Measurements from ENCODE around the gene VILL.

The VILL gene

DNA sequence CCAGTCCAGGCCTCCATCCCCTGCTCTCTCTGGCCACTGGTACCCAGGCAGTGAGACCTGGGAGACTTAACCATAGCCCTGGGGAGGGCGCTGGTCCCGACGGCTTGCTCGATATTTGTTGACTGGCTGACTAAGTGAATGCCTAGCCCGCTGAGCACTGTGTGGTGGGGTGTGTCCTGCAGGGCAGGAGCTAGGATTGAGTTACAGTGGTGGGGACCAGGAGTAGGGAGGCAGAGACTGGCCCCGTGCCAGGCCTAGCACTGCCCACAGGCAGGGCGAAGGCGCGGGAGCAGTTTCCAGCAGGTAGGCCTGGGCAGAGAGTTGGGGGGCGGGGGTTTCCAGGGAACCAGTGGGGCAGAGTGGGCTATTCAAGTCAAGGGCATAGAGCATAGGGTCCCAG, at the start of gene VILL:
VILL (plus strand) TSS at position 260 of the 400 bp plus-strand sequence. CDS start 2,887 bp downstream, outside the sequence.
- no peak for DNase-seq (ENCODE audit: low spot score)

DNA sequence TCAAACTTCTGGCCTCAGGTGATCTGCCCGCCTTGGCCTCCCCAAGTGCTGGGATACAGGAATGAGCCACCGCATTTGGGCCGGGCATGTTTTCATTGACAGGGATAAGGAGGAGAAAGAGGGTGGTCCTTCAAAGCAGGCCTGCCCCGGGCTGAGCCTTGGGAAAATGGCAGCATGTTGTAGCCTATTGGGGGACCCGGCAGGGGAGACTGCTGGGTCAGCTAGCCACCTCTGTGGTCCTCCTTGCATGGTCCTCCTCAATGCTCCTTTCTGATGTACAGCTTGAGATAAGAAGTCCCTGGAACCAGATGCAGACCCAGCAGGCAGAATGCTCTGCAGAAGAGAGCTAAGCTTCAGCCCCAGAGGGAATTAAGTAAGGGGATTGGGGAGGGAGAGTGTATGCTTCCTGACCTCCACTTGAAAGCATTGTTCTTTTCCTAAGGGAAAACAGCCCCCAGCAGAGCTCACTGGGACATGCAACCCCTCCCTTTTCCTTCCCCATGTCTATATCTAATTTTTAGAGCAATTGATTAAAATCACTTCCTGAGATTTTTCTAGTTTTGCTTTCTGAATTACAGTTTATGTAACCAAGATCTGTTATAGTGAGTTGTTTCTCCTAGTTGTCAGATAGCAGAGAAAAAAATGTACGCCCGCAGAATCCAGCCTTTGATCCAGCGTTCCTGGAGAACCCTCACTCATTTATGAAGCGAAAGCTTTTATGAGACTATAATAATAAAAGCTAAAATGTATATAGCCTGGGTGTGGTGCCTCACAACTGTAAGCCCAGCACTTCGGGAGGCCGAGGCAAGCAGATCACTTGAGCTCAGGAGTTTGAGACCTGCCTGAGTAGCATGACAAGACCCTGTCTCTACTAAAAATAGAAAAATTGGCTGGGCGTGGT, 48.7 kb upstream of the VILL start:
- no peak for DNase-seq (ENCODE audit: low spot score)

DNA sequence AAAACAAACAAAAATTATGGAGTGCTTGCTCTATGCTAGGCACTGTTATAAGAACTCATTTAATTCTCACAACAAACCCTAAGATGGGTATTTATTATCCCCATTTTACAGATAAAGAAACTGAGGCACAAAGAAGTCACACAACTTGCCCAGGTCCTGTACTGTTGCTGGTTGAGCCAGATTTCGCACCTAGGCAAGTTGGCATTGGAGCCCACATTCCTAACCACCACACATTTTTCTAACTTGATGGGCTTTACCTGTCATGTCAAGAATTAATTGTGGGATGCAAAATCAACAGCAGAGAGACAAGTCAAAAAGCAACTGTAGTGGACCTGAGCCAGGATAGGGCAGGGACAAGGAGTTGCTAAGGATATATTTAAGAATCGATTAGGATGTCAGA, 47.9 kb upstream of the VILL start:
- DNase-seq (ENCODE audit: low spot score): no peak

DNA sequence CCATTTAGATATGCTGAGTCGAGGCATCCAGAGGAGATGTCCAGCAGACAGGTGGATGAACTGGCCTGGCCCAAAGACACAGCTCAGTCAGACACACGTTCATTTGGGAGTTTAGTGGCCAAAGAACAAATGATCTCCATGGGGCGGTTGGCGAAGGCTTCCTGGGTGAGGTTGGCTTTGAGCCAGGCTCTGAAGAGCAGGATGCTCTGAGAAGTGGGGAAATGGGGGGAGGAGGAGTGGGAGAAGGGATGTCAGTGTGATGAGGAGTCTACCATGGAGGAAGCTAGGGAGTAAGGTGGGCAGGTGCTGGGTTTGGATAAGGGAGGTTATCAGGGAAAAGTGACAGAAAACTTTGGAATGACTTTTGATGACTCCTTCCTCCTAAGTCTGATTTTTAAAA, 47.5 kb upstream of the VILL start:
- no peak for DNase-seq (ENCODE audit: low spot score)

DNA sequence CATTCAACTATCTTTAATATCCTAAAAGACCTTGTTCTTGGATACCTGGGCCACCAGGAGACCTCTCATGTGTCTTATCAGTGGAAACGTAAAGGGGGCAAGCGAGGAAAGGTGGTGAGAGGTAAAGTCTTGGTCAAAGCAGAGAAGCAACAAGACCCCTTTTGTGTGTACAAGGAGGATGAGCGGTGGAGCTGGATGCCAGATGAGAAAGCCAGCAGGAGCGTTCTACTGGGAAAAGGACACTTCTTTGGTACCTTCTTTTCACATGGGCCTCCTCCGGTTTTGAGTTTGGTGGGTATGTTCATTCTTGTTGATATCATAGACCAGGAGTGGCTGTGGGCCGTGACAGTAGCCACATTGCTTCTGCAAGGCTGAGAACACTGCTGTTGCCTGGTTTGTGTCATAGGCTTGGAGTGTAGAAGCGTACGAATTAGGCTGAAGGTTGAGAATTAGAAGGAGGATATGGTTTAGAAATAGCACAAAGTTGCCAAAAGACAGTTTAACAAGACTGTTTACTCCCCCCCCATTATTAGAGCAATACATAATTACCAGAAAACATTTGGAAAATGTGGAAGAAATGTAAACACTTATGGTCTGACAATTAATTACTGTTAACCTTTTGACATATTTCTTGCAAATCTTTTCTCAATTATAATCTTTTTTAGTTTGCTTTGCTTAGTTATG, 46.8 kb upstream of the VILL start:
- DNase-seq (ENCODE audit: low spot score): no peak

DNA sequence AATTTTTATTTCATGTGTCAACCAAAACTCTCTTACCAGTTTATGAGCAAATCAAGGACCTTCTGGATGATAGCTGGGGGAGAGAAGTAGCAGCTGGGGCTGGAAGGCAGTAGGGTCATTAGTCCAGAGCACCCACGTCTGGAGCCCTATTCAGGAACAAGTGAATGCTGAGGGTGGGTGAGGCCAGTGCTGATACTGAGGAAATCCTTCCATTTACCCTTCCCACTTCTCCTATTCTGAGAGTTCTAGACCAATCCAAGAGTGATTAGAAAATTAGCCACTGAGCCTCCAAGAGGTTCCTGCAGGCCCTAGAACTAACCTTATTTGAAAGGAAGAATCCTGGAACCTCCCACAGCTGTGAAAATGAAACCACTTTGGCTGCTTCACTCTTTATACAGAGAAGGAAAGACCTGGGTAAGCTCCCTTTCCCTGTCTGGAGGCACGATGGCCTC, 46.2 kb upstream of the VILL start:
- peak; percentile 59 for DNase-seq (ENCODE audit: low spot score)

DNA sequence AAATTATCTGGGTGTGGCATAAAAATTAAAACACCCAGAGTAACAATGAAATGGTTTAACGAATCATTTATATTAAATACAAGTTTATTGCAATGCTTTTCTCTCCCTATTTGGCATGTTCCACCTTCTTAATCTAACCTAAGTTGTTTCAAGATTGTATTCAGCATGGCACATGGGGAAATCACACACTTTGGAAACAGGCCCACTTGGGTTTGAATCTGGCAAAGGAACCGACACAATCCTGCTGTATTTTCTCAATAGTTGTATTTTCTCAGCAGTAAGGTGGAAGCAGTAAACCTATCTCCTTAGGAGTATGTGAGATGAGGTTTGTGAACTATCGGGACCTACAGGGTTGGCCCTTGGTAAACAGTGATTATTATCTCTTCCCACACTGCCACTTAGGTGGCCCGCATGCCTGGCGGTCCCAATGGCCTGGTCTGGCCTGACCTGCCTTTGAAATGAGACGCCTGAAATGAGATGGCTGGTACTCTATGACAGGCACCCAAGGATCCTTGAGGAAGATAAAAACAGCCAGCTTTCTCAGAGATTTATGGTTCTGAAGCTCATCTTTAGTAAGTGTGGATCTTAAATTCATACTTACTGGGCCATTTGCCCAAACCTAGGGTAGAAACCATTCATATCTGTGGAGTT, 45.3 kb upstream of the VILL start:
- no peak for DNase-seq (ENCODE audit: low spot score)

DNA sequence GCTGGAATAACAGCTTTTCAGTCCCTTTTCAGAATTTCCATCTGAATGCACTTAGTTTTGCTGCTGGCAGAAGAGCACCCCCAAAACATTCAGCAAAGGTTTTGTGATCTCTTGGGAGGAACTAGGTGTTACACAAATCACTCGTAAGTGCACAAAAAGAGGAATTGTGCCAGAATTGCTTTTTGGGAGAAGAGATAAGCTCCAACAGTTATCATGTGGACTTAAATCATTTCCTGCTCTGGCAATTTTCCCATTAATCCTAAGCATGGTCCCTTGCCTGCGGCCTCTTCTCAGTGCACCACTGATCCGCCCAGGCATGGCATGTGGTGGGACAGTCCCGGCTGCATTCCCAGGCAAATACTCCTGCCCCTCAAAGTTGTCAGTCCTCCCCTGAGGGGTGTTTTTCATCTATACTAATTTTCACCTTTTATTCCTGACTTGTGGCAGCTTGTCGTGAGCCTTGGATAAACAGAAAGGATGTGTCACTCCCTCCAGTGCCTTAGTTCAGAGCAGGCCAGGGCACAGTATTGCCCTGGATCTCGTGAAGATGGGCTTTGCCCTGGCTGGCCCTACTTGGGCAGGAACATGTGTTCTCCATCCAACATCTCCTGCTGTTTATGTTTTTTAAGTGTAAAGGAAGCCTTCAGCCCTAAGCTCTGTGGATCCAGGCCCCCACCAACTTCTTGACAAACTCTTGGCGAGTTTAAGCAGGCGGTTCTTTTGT, 44.6 kb upstream of the VILL start:
- DNase-seq (ENCODE audit: low spot score): peak; percentile 68

DNA sequence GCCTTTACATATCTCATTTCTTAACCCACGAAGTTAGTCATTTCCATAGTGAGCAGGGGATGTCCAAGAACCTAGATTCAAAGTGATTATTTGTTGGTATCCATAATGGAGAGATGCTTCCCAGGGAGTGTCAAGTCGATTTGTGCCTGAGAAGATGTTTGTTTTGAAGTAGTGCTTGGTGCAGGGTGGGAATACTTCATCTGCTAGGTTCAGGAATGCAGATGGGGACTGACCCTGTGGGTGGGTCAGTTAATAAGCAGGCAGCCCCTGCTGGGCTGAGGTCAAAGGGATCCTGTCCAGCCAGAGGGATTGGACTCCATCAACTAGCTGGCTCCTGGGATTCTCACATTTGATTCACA, 44.1 kb upstream of the VILL start:
- DNase-seq (ENCODE audit: low spot score): no peak

DNA sequence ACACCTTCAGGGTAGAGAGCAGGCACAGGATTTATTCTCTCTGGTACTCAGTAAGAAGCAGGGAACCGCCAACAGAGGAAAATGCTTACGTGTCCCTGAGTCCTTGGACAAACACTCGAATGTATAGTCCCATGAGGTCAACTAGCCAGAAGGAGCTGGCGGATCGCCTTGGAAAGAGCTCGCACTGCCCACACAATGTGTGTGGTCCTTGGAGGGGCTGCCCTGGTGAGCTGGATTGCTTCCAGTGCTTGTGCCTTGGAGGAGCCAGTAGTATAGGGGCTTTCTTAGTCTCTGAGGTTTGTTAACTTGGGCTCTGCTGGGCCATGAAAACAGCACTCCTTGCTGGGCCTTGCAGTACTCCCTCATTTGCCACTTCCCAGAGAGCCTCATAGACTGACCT, 40.7 kb upstream of the VILL start:
- no peak for DNase-seq (ENCODE audit: low spot score)

DNA sequence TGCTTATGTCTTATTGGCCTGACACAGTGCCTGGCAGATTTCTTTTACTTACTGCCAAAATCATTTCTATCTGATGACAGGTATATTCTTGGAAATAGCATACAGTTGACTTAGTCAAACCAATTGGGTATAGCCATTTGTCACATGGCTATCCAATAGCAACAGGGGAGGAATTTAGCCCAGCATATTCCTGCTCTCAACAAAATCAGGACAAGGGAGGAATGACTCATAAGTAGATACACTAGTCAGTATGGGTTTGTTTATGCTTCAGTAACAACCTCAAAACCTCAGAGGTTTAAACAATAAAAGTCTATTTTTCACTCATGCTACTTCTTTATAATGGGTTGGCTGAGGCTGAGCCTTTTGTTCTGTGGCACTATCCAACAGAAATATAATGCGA, 38.0 kb upstream of the VILL start:
- no peak for DNase-seq (ENCODE audit: low spot score)

DNA sequence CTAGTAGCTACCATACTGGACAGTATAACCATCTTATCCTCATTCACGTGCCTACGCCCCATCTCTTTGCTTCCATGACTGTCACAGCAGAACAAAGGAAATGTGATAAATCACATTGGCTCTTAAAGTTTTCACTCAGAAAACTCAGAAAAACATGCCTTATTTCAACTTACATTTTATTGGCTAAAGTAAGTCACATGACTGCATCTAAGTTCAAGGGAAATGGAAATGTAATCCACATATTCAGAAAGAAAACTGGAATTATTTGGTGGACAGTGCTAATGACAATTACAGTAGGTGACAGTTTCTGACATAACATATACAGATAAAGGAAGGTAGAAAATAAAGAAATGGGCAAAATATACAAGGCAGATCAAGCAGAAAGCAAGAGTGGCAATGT, 37.4 kb upstream of the VILL start:
- DNase-seq (ENCODE audit: low spot score): no peak

DNA sequence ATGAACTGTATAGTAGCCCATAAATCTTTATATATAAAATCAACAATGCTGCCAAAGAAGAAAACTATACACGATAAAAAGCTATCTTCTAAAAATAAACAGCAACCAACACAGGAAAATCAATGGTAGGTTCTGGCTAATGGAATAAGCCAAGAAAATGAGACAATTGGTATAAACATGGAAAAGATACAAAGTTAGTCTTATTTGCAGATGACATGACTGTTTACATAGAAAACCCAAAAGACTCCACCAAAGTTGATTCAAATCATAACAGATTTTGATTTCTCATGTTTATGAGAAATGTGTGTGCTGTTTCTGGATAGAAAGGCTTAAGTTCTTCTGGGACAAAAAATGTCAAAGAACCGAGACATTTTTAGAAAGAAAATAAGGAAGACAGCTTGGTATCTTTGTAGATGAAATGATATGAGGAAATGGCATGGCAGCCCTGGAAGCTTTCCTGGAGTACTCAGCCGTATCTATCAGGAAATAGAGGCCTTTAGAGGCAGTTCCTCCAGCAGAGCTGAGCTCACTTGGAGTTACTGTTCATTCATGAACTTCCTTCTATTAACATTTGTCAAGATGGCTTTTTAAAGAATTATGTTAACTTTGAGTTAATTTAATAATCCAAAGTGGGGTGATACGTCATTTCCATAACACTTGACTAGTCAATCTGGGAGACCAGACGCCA, 36.7 kb upstream of the VILL start:
- DNase-seq (ENCODE audit: low spot score): no peak

DNA sequence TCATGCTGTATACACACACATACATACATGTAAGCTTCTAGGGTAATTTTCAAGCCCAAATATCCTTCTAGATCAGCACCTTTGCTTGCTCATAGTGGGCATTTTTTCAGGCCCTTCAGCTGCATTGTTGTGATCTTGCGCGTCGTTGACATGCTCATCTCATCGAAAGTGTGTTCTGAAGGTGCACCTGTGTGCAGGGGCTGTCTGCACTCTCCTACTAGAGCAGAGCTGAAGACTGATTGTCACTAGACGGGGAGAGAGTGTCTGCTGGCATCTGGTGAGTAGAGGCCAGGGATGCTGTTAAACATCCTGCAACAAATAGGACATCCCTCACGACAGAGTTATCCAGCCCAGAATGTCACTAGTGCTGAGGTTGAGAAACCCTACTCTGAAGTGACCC, 35.7 kb upstream of the VILL start:
- no peak for DNase-seq (ENCODE audit: low spot score)

DNA sequence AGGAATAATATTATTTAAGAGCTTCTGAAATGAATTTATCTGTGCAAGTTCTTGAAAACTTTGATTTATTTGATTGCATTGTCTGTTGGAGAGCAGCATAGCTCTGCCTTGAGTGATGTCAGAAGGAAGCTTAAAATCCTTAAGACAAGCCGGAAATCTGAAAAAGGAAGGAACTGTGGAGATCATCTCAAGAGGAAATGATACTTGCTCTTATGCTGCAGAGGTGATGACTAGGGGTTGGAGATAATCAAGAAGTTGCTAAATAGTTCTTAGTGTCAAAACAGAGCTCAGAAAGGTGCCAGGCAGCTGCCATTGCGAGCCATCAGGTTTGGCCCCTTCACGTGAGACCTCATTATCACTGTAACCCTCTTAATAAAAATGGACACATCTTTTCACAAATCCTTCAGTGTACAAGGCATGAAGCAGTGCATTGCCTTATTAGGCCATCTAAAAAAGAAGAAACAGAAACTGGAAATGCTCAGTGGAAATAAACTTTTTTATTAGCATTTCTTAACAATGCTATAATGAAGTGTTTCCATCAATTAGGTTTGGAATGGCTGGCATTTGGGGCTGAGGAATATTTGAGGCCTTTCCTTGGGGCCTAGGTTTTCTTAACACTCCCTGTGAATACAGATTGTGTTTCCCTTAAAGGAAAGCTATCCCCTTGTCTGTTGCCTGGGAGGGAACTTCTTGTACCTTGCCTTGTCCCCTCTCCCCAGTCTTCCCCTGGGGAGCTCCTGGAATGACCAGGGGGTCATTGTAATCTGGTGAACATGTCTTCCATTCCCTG, 34.5 kb upstream of the VILL start:
- DNase-seq (ENCODE audit: low spot score): peak; percentile 68

DNA sequence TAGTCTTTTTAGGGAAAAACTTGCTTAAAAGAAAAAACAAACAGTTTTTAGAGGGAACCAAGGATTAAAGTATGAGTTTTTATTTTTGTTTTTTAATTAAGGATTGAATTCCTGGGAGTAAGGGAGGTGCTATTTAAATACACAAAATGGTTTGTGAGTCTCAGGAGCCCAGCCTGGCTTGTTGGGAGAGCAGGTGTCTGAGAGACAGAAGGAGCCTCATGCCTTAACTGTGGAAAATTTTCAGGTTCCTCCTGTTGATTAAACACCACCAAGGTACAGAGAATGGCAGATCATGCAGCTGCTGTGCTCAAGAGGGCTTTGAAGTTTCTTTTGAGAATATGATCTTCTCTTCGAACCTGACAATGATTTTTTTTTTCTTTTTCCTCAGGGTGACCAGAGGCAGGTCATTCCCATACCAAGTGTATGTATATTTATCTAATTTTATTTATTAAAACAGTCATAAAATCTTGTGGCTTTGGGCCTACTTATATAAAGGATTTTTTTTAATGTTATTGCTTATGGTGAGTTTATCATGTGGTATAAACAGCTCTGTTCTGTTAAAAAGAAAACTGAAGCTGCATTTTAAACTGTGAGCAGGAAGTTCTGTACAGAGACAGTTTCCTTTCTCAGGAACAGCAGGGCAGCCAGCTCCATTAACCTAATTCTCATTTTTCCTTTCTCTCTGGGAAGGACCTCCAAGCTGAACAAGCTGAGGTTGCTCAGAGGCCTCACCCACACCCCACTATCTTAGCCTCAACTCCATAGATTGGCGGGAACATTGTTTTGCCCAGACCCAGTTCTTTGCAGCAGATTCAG, 33.7 kb upstream of the VILL start:
- DNase-seq (ENCODE audit: low spot score): peak; percentile 66

DNA sequence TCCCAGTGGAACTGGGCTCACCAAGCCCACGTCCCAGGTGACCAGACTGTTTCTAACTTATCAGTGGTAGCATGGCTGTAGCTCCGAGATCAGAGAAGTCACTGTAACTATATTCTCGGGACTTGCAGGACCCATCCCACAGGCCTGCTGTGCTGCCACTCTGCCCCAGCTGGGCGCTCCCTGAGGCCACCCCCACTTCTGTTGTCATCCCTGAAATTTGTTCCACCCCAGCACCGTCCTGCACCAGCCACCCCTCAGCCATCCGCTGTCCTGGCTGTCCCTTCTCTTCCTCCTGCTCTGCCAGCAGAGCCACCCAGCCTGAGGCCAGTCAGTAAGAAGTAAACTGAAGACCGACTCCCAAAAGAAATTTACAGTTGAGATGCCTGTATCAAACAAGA, 33.0 kb upstream of the VILL start:
- no peak for DNase-seq (ENCODE audit: low spot score)

DNA sequence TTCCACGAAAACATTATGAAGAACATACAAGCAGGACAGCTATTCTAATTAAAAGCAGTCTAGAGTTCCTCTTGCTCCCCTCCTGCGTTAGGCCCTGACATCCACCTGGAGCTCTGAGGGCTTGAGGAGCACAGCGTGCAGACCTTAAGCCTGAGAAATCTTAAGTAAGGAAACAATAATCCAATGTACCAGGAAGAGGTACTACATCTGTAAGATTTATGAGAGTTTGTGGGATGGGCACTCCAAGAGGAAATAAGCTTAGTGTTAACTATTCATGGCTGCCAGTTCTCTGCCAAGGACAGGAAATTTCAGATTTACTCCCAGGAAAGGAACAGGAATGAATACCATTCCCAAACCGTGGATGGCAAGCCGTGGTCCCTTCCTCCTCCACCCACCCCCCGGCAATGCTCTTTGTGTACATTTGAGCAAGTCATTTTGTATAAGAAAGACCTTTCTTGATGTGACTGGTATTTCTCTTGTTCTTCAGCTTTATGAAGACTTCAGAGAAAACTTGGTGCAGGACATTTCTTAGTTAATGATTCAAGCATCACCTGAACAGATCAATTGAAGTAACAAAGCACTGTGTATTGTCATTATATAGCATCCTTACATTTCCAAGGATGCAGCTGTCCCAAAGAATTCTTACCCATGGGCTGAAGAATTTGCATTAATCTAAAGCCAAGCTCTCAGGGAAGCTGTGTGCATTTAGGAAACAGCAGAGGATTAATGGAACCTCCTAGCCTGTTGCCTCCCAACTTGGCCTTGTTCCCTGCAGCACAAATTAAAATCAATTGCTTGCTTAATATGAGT, 28.8 kb upstream of the VILL start:
- no peak for DNase-seq (ENCODE audit: low spot score)

DNA sequence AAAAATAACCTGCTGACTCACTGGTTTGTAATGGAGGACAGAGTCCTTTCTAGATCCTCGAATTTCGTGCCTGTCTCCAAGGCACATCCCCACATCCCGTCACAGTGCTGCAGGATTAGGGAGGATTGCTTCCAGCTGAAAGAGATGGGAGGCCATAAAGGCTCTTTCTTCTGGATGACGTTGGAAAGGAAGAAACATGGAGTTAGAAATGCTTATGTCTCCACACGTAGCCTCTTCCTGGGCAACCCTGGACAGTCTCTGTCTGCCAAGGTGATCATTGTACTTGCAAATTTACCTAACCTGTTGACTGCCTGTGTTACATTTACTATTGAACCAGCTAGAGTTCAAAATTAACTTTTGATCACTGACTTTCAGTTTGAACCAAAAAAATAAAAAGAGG, 27.6 kb upstream of the VILL start:
- DNase-seq (ENCODE audit: low spot score): no peak
